Activated CD8-positive, alpha-beta T cell treated with anti-CD3 and anti-CD28 coated beads for 36 hours (primary cell): Measurements from ENCODE around the gene EPB41L2. TPM values are rescaled to one million over a fixed set of nuclear protein-coding genes. Genes with fewer than 3 reads are reported as not detected.

Experiments
- ATAC-seq: fragments of 200-7000 bp; cut with Tn5 transposase; one replicate; pipeline ENCODE4 v1.10.0; 2021; ENCODE audit warnings: mild to moderate bottlenecking, moderate library complexity
- CTCF ChIA-PET: fragments of 350-600 bp; sonication (Branson Sonifier 250); formaldehyde crosslinking; loops from one replicate; lab custom pipeline; 2021; ENCODE audit warnings: antibody characterized with exemption; lab: Charles Lee
- POLR2A ChIA-PET: fragments of 350-600 bp; sonication (Branson Sonifier 250); formaldehyde crosslinking; loops from one replicate; lab custom pipeline; 2021; ENCODE audit warnings: antibody characterized with exemption; lab: Charles Lee
- DNase-seq: peaks from one replicate; pipeline ENCODE4 v3.0.0-alpha.2; 2020
- H3K27ac Mint-ChIP-seq: one replicate; pipeline ENCODE4 v1.8.0; 2021; ENCODE audit warnings: mild to moderate bottlenecking, mixed read lengths
- H3K27me3 Mint-ChIP-seq: one replicate; pipeline ENCODE4 v1.8.0; 2021; ENCODE audit warnings: mixed read lengths
- H3K36me3 Mint-ChIP-seq: one replicate; pipeline ENCODE4 v1.8.0; 2021; ENCODE audit warnings: low read depth, mixed read lengths
- H3K4me1 Mint-ChIP-seq: one replicate; pipeline ENCODE4 v1.8.0; 2021; ENCODE audit warnings: low read depth, mixed read lengths
- H3K4me3 Mint-ChIP-seq: one replicate; pipeline ENCODE4 v1.8.0; 2021; ENCODE audit warnings: mild to moderate bottlenecking, moderate library complexity, mixed read lengths
- H3K9me3 Mint-ChIP-seq: one replicate; pipeline ENCODE4 v1.8.0; 2021; ENCODE audit warnings: mixed read lengths
- CTCF ChIP-seq: fragments of 200-600 bp; IDR thresholded peaks from one replicate; pipeline ENCODE4 v1.8.0; 2022; ENCODE audit warnings: antibody characterized with exemption, mild to moderate bottlenecking
- intact Hi-C: fragments of 100-400 bp; cut with micrococcal nuclease; formaldehyde crosslinking; loops from one replicate; pipeline ENCODE4 v1.10.0; 2022
- total RNA-seq, 2 experiments: library from RNA; stranded (reverse); gene quantifications; one replicate each; pipeline ENCODE4 v1.2.3, GENCODE V29; 2021

The EPB41L2 gene
- total RNA-seq, 2 experiments from 2014 or later, result 30.6 to 33.3 TPM

DNA sequence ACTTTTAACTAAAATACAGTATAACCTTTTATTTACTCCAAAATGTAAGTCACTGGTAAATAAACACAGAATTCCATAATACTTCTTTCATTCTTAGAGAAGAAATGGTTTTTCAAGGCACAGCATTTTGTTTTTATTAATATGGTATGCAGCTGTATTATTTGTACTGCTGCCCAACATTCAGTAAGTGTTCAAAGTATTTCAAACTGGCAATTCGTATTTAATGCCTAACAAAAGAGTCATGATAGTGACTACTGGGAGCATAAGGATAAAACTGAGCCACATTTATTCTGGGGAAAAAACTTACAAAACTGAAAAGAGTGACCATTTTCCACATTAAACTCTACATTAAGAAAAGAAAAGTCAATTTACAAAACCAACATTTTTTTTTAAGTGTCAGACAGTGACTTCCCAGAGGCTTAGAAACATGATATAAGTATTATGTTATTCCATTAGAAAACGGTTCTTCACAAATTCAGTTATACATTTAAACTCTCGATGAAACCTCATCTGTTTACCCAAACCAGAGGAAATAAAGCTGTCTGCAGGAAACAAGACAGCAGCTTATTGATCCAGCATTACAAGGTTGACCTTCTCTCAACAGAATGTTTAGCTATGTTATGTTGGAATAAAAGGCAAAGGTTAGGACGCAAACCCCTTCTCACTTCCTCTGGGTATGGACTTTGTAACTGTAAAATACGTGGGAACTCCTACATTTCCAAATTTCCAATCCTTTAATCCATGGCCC, 24.3 kb downstream of the EPB41L2 start:
- DNase-seq (no peak), ATAC-seq (no peak)
- no peak for TF ChIP-seq CTCF
- POLR2A ChIA-PET, result no interaction called here
- Mint-ChIP-seq H3K36me3 (peaks cover 2% of the 10 kb centered on the region), H3K4me3 (no peak overlapping the region), H3K27ac (no peak overlapping the region), H3K4me1 (peaks cover 2% of the 10 kb centered on the region), H3K9me3 (no peaks in the 10 kb centered on the region), H3K27me3 (no peaks in the 10 kb centered on the region)
- CTCF ChIA-PET, result interaction anchor here (1.3 kb wide), 1 partner anchor 153 kb away, joined by 3 read pairs; no protein-coding TSS in a partner anchor
- intact Hi-C loops, result no loop called here

DNA sequence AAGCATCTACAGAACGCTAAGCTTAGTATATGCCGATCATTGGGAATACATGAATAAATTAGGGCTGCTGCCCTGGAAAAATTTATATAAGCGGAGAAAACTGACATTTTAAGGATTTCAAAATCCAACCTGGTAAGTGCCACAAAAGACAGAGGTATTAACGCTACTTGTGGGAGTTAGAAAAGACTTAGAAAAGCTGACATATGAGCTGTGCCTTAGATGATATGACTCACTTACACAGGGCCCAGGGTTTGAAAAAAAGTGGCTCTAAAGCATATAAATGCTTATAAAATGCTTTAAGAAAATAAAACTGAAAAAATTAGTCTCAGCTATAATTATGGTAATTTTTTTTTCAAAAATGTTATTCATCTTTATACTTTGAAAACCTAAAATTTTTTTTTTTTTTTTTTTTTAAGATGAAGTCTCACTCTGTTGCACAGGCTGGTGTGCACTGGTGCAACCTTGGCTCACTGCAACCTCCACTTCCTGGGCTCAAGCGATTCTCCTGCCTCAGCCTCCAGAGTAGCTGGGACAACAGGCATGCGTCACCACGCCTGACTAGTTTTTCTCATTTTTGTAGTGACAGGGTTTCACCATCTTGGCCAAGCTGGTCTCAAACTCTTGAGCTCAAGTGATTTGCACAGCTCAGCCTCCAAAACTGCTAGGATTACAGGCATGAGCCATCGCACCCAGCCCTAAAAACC, 25.7 kb downstream of the EPB41L2 start:
- no peak for DNase-seq
- Mint-ChIP-seq H3K36me3 (peaks cover 2% of the 10 kb centered on the region), H3K4me3 (no peak overlapping the region), H3K9me3 (no peaks in the 10 kb centered on the region), H3K27ac (no peak overlapping the region), H3K27me3 (no peaks in the 10 kb centered on the region), H3K4me1 (peaks cover 2% of the 10 kb centered on the region)
- CTCF ChIA-PET, result no interaction called here
- no peak for TF ChIP-seq CTCF
- ATAC-seq, result no peak
- intact Hi-C loops, result no loop called here
- POLR2A ChIA-PET, result no interaction called here

- Mint-ChIP-seq H3K27ac (no peak overlapping the region), H3K4me3 (no peak overlapping the region), H3K9me3 (no peaks in the 10 kb centered on the region), H3K27me3 (no peaks in the 10 kb centered on the region), H3K36me3 (peaks cover 2% of the 10 kb centered on the region), H3K4me1 (peaks cover 2% of the 10 kb centered on the region)
- ChIA-PET POLR2A (no interaction called here), CTCF (no interaction called here)
- DNase-seq, result no peak
- ATAC-seq, result no peak
- TF ChIP-seq CTCF, result no peak
- intact Hi-C loops, result no loop called here
Measured at GRCh38 chr6:131036601-131037000, 26.4 kb downstream of the EPB41L2 start.

- Mint-ChIP-seq H3K36me3 (peaks cover 2% of the 10 kb centered on the region), H3K9me3 (no peaks in the 10 kb centered on the region), H3K4me1 (no peaks in the 10 kb centered on the region), H3K27ac (no peak overlapping the region), H3K27me3 (no peaks in the 10 kb centered on the region), H3K4me3 (no peak overlapping the region)
- ATAC-seq (no peak), DNase-seq (no peak)
- intact Hi-C loops, result no loop called here
- ChIA-PET CTCF (no interaction called here), POLR2A (no interaction called here)
- TF ChIP-seq CTCF, result no peak
Measured at GRCh38 chr6:131036143-131036542, 26.9 kb downstream of the EPB41L2 start.

- ATAC-seq (no peak), DNase-seq (no peak)
- H3K4me1 Mint-ChIP-seq, result no peaks in the 10 kb centered on the region
- no peak overlapping the region for H3K27ac Mint-ChIP-seq
- ChIA-PET CTCF (no interaction called here), POLR2A (no interaction called here)
- H3K36me3 Mint-ChIP-seq, result peaks cover 2% of the 10 kb centered on the region
- TF ChIP-seq CTCF, result no peak
- H3K4me3 Mint-ChIP-seq, result no peak overlapping the region
- H3K27me3 Mint-ChIP-seq, result no peaks in the 10 kb centered on the region
- intact Hi-C loops, result no loop called here
- no peaks in the 10 kb centered on the region for H3K9me3 Mint-ChIP-seq
Measured at GRCh38 chr6:131035582-131035981, 27.5 kb downstream of the EPB41L2 start.
